ENCODE measurements around the gene ATXN7L1.

The ATXN7L1 gene

GRCh38 chr7:105806592-105807447 lies 69.6 kb downstream of the ATXN7L1 start:
- no peak for TF ChIP-seq NFIC (IDR thresholded peaks at IDR 0.05)
- no peak for TF ChIP-seq YY1 (IDR thresholded peaks at IDR 0.05; ENCODE audit: low read depth)
- no peak for TF ChIP-seq TEAD4 (IDR thresholded peaks at IDR 0.05)
- TF ChIP-seq FOXM1 (IDR thresholded peaks at IDR 0.05; ENCODE audit: borderline replicate concordance, low read depth), result no peak
- no peak for TF ChIP-seq EGR1 (IDR thresholded peaks at IDR 0.05)
- no peak for TF ChIP-seq MAX (IDR thresholded peaks at IDR 0.05)
- TF ChIP-seq TCF12 (IDR thresholded peaks at IDR 0.05; ENCODE audit: low read depth), result no peak
- TF ChIP-seq, protein P1, sequence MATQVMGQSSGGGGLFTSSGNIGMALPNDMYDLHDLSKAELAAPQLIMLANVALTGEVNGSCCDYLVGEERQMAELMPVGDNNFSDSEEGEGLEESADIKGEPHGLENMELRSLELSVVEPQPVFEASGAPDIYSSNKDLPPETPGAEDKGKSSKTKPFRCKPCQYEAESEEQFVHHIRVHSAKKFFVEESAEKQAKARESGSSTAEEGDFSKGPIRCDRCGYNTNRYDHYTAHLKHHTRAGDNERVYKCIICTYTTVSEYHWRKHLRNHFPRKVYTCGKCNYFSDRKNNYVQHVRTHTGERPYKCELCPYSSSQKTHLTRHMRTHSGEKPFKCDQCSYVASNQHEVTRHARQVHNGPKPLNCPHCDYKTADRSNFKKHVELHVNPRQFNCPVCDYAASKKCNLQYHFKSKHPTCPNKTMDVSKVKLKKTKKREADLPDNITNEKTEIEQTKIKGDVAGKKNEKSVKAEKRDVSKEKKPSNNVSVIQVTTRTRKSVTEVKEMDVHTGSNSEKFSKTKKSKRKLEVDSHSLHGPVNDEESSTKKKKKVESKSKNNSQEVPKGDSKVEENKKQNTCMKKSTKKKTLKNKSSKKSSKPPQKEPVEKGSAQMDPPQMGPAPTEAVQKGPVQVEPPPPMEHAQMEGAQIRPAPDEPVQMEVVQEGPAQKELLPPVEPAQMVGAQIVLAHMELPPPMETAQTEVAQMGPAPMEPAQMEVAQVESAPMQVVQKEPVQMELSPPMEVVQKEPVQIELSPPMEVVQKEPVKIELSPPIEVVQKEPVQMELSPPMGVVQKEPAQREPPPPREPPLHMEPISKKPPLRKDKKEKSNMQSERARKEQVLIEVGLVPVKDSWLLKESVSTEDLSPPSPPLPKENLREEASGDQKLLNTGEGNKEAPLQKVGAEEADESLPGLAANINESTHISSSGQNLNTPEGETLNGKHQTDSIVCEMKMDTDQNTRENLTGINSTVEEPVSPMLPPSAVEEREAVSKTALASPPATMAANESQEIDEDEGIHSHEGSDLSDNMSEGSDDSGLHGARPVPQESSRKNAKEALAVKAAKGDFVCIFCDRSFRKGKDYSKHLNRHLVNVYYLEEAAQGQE (IDR thresholded peaks at IDR 0.05; ENCODE audit: low read depth), result no peak
- no peak for TF ChIP-seq CEBPB (IDR thresholded peaks at IDR 0.05)
- TF ChIP-seq EP300 (IDR thresholded peaks at IDR 0.05; ENCODE audit: borderline replicate concordance), result no peak
- no peak for TF ChIP-seq RAD21 (IDR thresholded peaks at IDR 0.05; ENCODE audit: low read depth)

DNA sequence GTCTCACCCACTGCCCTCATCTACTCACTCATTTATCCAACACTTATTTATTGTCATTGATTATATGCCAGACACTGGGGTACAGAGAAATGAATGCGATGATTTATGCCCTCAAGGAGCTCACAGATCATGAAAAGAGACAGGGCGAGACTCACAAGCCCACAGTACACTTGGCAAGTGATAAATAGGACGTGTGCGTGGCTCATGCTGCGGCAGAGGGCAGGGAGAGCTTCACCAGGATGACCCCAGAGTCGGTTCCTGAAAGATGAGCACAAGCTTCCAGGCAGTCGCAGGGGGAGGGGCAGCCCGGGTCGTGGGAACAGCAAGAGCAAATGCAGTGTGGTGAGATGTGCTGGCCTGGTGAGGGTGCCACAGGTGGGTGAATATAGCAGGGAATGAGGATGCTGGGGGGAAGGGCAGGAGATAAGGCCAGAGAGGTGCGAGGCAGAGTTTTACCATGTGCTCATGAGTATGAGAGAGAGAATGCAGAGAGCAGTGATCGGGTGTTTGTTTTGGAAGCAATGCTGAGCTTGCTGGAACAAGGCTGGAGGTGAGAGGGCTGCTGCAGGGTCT lies 70.9 kb downstream of the ATXN7L1 start:
- TF ChIP-seq RAD21 (IDR thresholded peaks at IDR 0.05; ENCODE audit: low read depth), result no peak
- TF ChIP-seq TCF12 (IDR thresholded peaks at IDR 0.05; ENCODE audit: low read depth), result no peak
- no peak for TF ChIP-seq MAX (IDR thresholded peaks at IDR 0.05)
- TF ChIP-seq NFIC (IDR thresholded peaks at IDR 0.05), result no peak
- no peak for TF ChIP-seq ZBTB7A (IDR thresholded peaks at IDR 0.05; ENCODE audit: low read depth)
- no peak for TF ChIP-seq FOXM1 (IDR thresholded peaks at IDR 0.05; ENCODE audit: borderline replicate concordance, low read depth)
- TF ChIP-seq EP300 (IDR thresholded peaks at IDR 0.05; ENCODE audit: borderline replicate concordance), result no peak
- TF ChIP-seq, protein P2, sequence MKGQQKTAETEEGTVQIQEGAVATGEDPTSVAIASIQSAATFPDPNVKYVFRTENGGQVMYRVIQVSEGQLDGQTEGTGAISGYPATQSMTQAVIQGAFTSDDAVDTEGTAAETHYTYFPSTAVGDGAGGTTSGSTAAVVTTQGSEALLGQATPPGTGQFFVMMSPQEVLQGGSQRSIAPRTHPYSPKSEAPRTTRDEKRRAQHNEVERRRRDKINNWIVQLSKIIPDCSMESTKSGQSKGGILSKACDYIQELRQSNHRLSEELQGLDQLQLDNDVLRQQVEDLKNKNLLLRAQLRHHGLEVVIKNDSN (IDR thresholded peaks at IDR 0.05), result no peak
- TF ChIP-seq CEBPB (IDR thresholded peaks at IDR 0.05), result no peak
- no peak for TF ChIP-seq CREB1 (IDR thresholded peaks at IDR 0.05; ENCODE audit: low read depth)
- no peak for TF ChIP-seq TEAD4 (IDR thresholded peaks at IDR 0.05)

- no peak for TF ChIP-seq CREB1 (IDR thresholded peaks at IDR 0.05; ENCODE audit: low read depth)
- no peak for TF ChIP-seq TEAD4 (IDR thresholded peaks at IDR 0.05)
- no peak for TF ChIP-seq EP300 (IDR thresholded peaks at IDR 0.05; ENCODE audit: borderline replicate concordance)
- TF ChIP-seq TCF12 (IDR thresholded peaks at IDR 0.05; ENCODE audit: low read depth), result no peak
- TF ChIP-seq FOXM1 (IDR thresholded peaks at IDR 0.05; ENCODE audit: borderline replicate concordance, low read depth), result no peak
- TF ChIP-seq CEBPB (IDR thresholded peaks at IDR 0.05), result no peak
- TF ChIP-seq YY1 (IDR thresholded peaks at IDR 0.05; ENCODE audit: low read depth), result no peak
Observed at GRCh38 chr7:105803429-105803736, 73.0 kb downstream of the ATXN7L1 start.

GRCh38 chr7:105802604-105803428 lies 73.6 kb downstream of the ATXN7L1 start:
- TF ChIP-seq YY1 (IDR thresholded peaks at IDR 0.05; ENCODE audit: low read depth), result no peak
- no peak for TF ChIP-seq TCF12 (IDR thresholded peaks at IDR 0.05; ENCODE audit: low read depth)
- TF ChIP-seq EGR1 (IDR thresholded peaks at IDR 0.05), result no peak
- no peak for TF ChIP-seq ZBTB7A (IDR thresholded peaks at IDR 0.05; ENCODE audit: low read depth)
- TF ChIP-seq, protein P1 (IDR thresholded peaks at IDR 0.05; ENCODE audit: low read depth), result no peak

DNA sequence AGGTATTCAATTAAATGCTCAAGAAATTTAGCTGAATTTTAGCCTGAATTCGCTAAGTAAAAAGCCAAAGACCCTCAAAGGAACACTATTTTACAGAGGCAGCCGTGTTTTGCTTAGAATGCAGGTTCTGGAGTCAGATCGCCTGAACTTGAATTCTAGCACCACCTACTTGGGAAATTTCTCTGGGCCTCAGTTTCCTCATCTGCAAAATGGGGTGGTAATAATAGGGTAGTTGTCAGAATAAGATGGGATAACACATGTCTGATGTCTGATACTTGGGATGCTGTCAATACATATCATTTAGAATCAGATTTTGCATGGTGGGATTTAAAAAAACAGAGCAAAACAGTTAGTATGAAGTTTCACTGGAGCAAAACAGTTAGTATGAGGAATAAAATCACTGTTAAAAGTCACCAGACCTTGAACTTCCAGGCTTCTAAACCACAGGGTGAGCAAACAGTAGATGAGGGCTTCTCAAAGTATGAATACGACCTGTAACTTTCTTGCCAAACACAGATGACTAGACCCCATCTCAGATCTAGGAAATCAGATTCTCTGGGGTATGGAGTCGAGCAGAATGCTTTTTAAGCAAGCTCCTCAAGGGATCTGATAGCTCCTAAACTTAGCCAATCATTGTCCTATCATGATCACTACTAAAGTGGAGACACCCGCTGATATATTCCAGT lies 75.4 kb downstream of the ATXN7L1 start:
- TF ChIP-seq EP300 (IDR thresholded peaks at IDR 0.05; ENCODE audit: borderline replicate concordance) (no peak), EGR1 (IDR thresholded peaks at IDR 0.05) (no peak), FOXM1 (IDR thresholded peaks at IDR 0.05; ENCODE audit: borderline replicate concordance, low read depth) (no peak), CEBPB (IDR thresholded peaks at IDR 0.05) (no peak), MAX (IDR thresholded peaks at IDR 0.05) (no peak), CREB1 (IDR thresholded peaks at IDR 0.05; ENCODE audit: low read depth) (no peak), ZBTB7A (IDR thresholded peaks at IDR 0.05; ENCODE audit: low read depth) (no peak), TCF12 (IDR thresholded peaks at IDR 0.05; ENCODE audit: low read depth) (no peak)
- TF ChIP-seq, protein P2 (IDR thresholded peaks at IDR 0.05), result no peak

All from Ishikawa (cell line).